GM04503 (cell line): ENCODE data around the gene NEK6.
A peak's percentile ranks its signal among the peaks of the same experiment; 100 is the strongest.

ENCODE experiments used
- DNase-seq: peaks from one replicate; pipeline ENCODE4 v3.0.0-alpha.2; 2012; ENCODE audit warnings: low read depth

The NEK6 gene

GRCh38 chr9:124279531-124280175 lies 21.9 kb downstream of the NEK6 start:
- no peak for DNase-seq

- DNase-seq = peak; percentile 77
Observed at GRCh38 chr9:124280176-124280691, 22.5 kb downstream of the NEK6 start.

- no peak for DNase-seq
Observed at GRCh38 chr9:124281931-124282371, 24.2 kb downstream of the NEK6 start.

- no peak for DNase-seq
Observed at GRCh38 chr9:124282442-124283227, 24.9 kb downstream of the NEK6 start.

- no peak for DNase-seq
Observed at GRCh38 chr9:124283228-124283814, 25.6 kb downstream of the NEK6 start.

- DNase-seq = no peak
Observed at GRCh38 chr9:124284237-124284831, 26.6 kb downstream of the NEK6 start.

GRCh38 chr9:124284940-124285441 lies 27.2 kb downstream of the NEK6 start:
- peak; percentile 57 for DNase-seq

GRCh38 chr9:124285490-124285889 lies 27.7 kb downstream of the NEK6 start:
- DNase-seq = no peak

GRCh38 chr9:124285903-124286291 lies 28.1 kb downstream of the NEK6 start:
- peak; percentile 92 for DNase-seq

GRCh38 chr9:124286292-124286931 lies 28.7 kb downstream of the NEK6 start:
- DNase-seq = peak; percentile 59

- no peak for DNase-seq
Observed at GRCh38 chr9:124290053-124290591, 32.4 kb downstream of the NEK6 start.

GRCh38 chr9:124290743-124291554 lies 33.2 kb downstream of the NEK6 start:
- DNase-seq = no peak

GRCh38 chr9:124291801-124292396 lies 34.1 kb downstream of the NEK6 start:
- DNase-seq = no peak

GRCh38 chr9:124292696-124293593 lies 35.2 kb downstream of the NEK6 start:
- DNase-seq = no peak

GRCh38 chr9:124293718-124294506 lies 36.2 kb downstream of the NEK6 start:
- no peak for DNase-seq

GRCh38 chr9:124295159-124295794 lies 37.5 kb downstream of the NEK6 start:
- DNase-seq = no peak

GRCh38 chr9:124296094-124296493 lies 38.3 kb downstream of the NEK6 start:
- no peak for DNase-seq
